ENCODE measurements around the gene PTPN3.

PTPN3 gene

GRCh38 chr9:109522106-109522505 lies 24.0 kb upstream of the PTPN3 start:
- no peak for TF ChIP-seq ZFX (IDR thresholded peaks at IDR 0.05)
- TF ChIP-seq CTCF (conservative IDR thresholded peaks at IDR 0.05) = no peak
- H3K27ac ChIP-seq = no peak overlapping the region

GRCh38 chr9:109520475-109521132 lies 22.5 kb upstream of the PTPN3 start:
- no peak overlapping the region for H3K27ac ChIP-seq
- peak; percentile 98 for TF ChIP-seq CTCF (conservative IDR thresholded peaks at IDR 0.05)
- TF ChIP-seq ZFX (IDR thresholded peaks at IDR 0.05) = no peak

GRCh38 chr9:109519366-109519765 lies 21.3 kb upstream of the PTPN3 start:
- TF ChIP-seq CTCF (conservative IDR thresholded peaks at IDR 0.05) (no peak), ZFX (IDR thresholded peaks at IDR 0.05) (no peak)
- H3K27ac ChIP-seq = no peak overlapping the region

- no peak overlapping the region for H3K27ac ChIP-seq
- TF ChIP-seq CTCF (conservative IDR thresholded peaks at IDR 0.05) (no peak), ZFX (IDR thresholded peaks at IDR 0.05) (no peak)
Measured at GRCh38 chr9:109518621-109519335, 20.7 kb upstream of the PTPN3 start.

- H3K27ac ChIP-seq = no peak overlapping the region
- TF ChIP-seq ZFX (IDR thresholded peaks at IDR 0.05) (no peak), CTCF (conservative IDR thresholded peaks at IDR 0.05) (no peak)
Measured at GRCh38 chr9:109517901-109518377, 19.8 kb upstream of the PTPN3 start.

- TF ChIP-seq ZFX (IDR thresholded peaks at IDR 0.05) (no peak), CTCF (conservative IDR thresholded peaks at IDR 0.05) (no peak)
- no peak overlapping the region for H3K27ac ChIP-seq
Measured at GRCh38 chr9:109513871-109514270, 15.8 kb upstream of the PTPN3 start.

GRCh38 chr9:109512170-109512756 lies 14.2 kb upstream of the PTPN3 start:
- H3K27ac ChIP-seq = no peak overlapping the region
- no peak for TF ChIP-seq CTCF (conservative IDR thresholded peaks at IDR 0.05)
- no peak for TF ChIP-seq ZFX (IDR thresholded peaks at IDR 0.05)

Measured in C4-2B (cell line).